HL-60 (cell line): ENCODE data around the gene FAM78B.

Source experiments
- GABPA ChIP-seq: IDR thresholded peaks from 2 replicates; pipeline ENCODE4 v1.6.1; 2012; ENCODE audit warnings: low read depth
- TF ChIP-seq, protein P1 (sequence below): IDR thresholded peaks from one replicate; pipeline ENCODE4 v1.5.1; 2011; ENCODE audit warnings: low read length, control low read depth, inconsistent platforms; ENCODE audit not compliant: insufficient read depth
- TF ChIP-seq, protein P2 (sequence below): IDR thresholded peaks from 2 replicates; pipeline ENCODE4 v1.6.1; 2012; ENCODE audit warnings: low read depth; ENCODE audit not compliant: insufficient replicate concordance

- TF ChIP-seq, protein P1, sequence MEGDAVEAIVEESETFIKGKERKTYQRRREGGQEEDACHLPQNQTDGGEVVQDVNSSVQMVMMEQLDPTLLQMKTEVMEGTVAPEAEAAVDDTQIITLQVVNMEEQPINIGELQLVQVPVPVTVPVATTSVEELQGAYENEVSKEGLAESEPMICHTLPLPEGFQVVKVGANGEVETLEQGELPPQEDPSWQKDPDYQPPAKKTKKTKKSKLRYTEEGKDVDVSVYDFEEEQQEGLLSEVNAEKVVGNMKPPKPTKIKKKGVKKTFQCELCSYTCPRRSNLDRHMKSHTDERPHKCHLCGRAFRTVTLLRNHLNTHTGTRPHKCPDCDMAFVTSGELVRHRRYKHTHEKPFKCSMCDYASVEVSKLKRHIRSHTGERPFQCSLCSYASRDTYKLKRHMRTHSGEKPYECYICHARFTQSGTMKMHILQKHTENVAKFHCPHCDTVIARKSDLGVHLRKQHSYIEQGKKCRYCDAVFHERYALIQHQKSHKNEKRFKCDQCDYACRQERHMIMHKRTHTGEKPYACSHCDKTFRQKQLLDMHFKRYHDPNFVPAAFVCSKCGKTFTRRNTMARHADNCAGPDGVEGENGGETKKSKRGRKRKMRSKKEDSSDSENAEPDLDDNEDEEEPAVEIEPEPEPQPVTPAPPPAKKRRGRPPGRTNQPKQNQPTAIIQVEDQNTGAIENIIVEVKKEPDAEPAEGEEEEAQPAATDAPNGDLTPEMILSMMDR, result no peak
- no peak for TF ChIP-seq GABPA
- TF ChIP-seq, protein P2, sequence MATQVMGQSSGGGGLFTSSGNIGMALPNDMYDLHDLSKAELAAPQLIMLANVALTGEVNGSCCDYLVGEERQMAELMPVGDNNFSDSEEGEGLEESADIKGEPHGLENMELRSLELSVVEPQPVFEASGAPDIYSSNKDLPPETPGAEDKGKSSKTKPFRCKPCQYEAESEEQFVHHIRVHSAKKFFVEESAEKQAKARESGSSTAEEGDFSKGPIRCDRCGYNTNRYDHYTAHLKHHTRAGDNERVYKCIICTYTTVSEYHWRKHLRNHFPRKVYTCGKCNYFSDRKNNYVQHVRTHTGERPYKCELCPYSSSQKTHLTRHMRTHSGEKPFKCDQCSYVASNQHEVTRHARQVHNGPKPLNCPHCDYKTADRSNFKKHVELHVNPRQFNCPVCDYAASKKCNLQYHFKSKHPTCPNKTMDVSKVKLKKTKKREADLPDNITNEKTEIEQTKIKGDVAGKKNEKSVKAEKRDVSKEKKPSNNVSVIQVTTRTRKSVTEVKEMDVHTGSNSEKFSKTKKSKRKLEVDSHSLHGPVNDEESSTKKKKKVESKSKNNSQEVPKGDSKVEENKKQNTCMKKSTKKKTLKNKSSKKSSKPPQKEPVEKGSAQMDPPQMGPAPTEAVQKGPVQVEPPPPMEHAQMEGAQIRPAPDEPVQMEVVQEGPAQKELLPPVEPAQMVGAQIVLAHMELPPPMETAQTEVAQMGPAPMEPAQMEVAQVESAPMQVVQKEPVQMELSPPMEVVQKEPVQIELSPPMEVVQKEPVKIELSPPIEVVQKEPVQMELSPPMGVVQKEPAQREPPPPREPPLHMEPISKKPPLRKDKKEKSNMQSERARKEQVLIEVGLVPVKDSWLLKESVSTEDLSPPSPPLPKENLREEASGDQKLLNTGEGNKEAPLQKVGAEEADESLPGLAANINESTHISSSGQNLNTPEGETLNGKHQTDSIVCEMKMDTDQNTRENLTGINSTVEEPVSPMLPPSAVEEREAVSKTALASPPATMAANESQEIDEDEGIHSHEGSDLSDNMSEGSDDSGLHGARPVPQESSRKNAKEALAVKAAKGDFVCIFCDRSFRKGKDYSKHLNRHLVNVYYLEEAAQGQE, result no peak
Measured at GRCh38 chr1:166141969-166142368, 24.8 kb downstream of the FAM78B start.
